ENCODE measurements around the gene CHMP4B. TPM values are rescaled to one million over a fixed set of nuclear protein-coding genes. Genes with fewer than 3 reads are reported as not detected.

Gene CHMP4B
- polyA plus RNA-seq, 2 of the 4 experiments (the other 2 are of a cell fraction), result 81.3 to 104 TPM

- no peak for TF ChIP-seq CHD4 (IDR thresholded peaks at IDR 0.05; ENCODE audit: borderline replicate concordance)
- no peak for TF ChIP-seq RAD21 (conservative IDR thresholded peaks at IDR 0.05 in 1 of 2, IDR thresholded peaks at IDR 0.05 in 1 of 2)
- TF ChIP-seq MYC (IDR thresholded peaks at IDR 0.05; ENCODE audit: borderline replicate concordance, low read length), result no peak
- TF ChIP-seq MAFK (IDR thresholded peaks at IDR 0.05; ENCODE audit: partially characterized antibody), result no peak
- TF ChIP-seq CHD2 (IDR thresholded peaks at IDR 0.05; ENCODE audit: low read length, partially characterized antibody), result no peak
- TF ChIP-seq TFCP2L1 (CRISPR knock-in tag; IDR thresholded peaks at IDR 0.05), result no peak
- TF ChIP-seq FOSL2 (IDR thresholded peaks at IDR 0.05), result no peak
- no peak for TF ChIP-seq FOSL2 (CRISPR knock-in tag; IDR thresholded peaks at IDR 0.05)
- 97% methylated on average over 15 of the region's 31 CpGs for WGBS (ENCODE audit: missing lambda C conversion rate)
- Histone ChIP-seq H3K27ac (peak overlapping the region in 1 of 2 experiments; percentile 84; a peak in 3 of 6 replicates), H3K9me3 (no peaks in the 10 kb centered on the region), H3K4me1 (peaks cover 27% of the 10 kb centered on the region), H3K4me2 (no peak overlapping the region), H3K4me3 (no peak overlapping the region)
- ChIA-PET POLR2A (interaction anchor here (0.6 kb wide), 1 partner anchor 58 kb away, joined by 3 read pairs; no protein-coding TSS in a partner anchor), CTCF (interaction anchor here (1.0 to 2.5 kb wide), 6 partner anchors 8 to 339 kb away, joined by 3 to 18 read pairs (median 4); no protein-coding TSS in a partner anchor)
- no peak for DNase-seq (ENCODE audit: low read depth in 1 of 2, low spot score in 1 of 2)
- no peak for ATAC-seq
- no peak for FAIRE-seq
Measured at GRCh38 chr20:33791021-33791420, 20.1 kb upstream of the CHMP4B start.

DNA sequence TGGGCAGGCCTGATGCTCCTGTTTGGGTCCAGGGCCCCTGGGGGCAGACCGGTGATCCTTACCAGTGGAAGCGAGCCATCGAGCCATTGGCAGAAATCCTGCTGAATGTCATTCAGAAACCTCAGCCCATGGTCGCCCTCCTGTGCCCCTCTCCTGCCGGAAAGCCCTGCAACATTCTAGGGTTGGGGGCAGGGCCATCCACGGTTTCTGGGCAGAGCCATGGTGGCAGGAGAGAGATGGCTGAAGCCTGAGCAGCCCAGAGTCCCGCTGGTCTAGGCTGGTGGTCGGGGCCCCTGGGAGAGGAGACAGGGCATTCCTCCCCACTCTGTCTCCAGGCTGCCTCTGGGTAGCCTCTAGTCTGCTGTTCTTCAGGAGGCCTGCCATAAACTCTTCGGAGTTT, 19.6 kb upstream of the CHMP4B start:
- 83% methylated on average over 9 of the region's 9 CpGs for WGBS (ENCODE audit: missing lambda C conversion rate)
- POLR2A ChIA-PET, result interaction anchor here (0.9 kb wide), 1 partner anchor 278 kb away, joined by 3 read pairs; no protein-coding TSS in a partner anchor
- ATAC-seq, result no peak

More for the DNA sequence above, 19.6 kb upstream of the CHMP4B start:
- Histone ChIP-seq H3K9me3 (no peaks in the 10 kb centered on the region), H3K4me1 (peaks cover 31% of the 10 kb centered on the region), H3K27ac (0 out of 6 replicates have a peak overlapping the region, but pooled peaks of 1 of the 2 experiments have one; percentile 84), H3K4me2 (no peak overlapping the region), H3K4me3 (no peak overlapping the region)
- TF ChIP-seq JUNB (IDR thresholded peaks at IDR 0.05) (no peak), POLR2A (IDR thresholded peaks at IDR 0.05; ENCODE audit: low read length) (no peak), NR3C1 (IDR thresholded peaks at IDR 0.05) (no peak), JUN (IDR thresholded peaks at IDR 0.05) (no peak), USF2 (IDR thresholded peaks at IDR 0.05) (no peak), SREBF2 (IDR thresholded peaks at IDR 0.05) (no peak), MAX (IDR thresholded peaks at IDR 0.05) (no peak), FOXS1 (CRISPR knock-in tag; IDR thresholded peaks at IDR 0.05) (no peak), NFE2L2 (conservative IDR thresholded peaks at IDR 0.05; ENCODE audit: low read length) (no peak), RCOR1 (IDR thresholded peaks at IDR 0.05; ENCODE audit: low read depth, low read length) (no peak), KDM1A (IDR thresholded peaks at IDR 0.05; ENCODE audit: low read depth) (no peak), CEBPB (IDR thresholded peaks at IDR 0.05) (no peak), FOSL2 (IDR thresholded peaks at IDR 0.05) (no peak), FOSL2 (CRISPR knock-in tag; IDR thresholded peaks at IDR 0.05) (no peak), NPAS2 (CRISPR knock-in tag; IDR thresholded peaks at IDR 0.05; ENCODE audit: borderline replicate concordance) (no peak), REST (IDR thresholded peaks at IDR 0.05) (no peak), RAD21 (conservative IDR thresholded peaks at IDR 0.05 in 1 of 2, IDR thresholded peaks at IDR 0.05 in 1 of 2) (no peak)
- TF ChIP-seq, protein P1, sequence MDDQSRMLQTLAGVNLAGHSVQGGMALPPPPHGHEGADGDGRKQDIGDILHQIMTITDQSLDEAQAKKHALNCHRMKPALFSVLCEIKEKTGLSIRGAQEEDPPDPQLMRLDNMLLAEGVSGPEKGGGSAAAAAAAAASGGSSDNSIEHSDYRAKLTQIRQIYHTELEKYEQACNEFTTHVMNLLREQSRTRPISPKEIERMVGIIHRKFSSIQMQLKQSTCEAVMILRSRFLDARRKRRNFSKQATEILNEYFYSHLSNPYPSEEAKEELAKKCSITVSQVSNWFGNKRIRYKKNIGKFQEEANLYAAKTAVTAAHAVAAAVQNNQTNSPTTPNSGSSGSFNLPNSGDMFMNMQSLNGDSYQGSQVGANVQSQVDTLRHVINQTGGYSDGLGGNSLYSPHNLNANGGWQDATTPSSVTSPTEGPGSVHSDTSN (IDR thresholded peaks at IDR 0.05), result no peak
- FAIRE-seq (no peak), DNase-seq (ENCODE audit: low read depth in 1 of 2, low spot score in 1 of 2) (no peak)
- CTCF ChIA-PET, result interaction anchor here (0.5 to 4.2 kb wide), 23 partner anchors 9 to 310 kb away, joined by 3 to 25 read pairs (median 3); partner anchors contain the start of gene CHMP4B
